ENCODE measurements around the gene CCDC68.
"Not testable (repeated sequence)": the region's sequence is repeated elsewhere in the genome, so short reads cannot be mapped to it uniquely, and the experiment has no call there.

The CCDC68 gene

GRCh38 chr18:54958704-54959625 is at the start of gene CCDC68:
TSS of gene CCDC68 (minus strand) at chr18:54959461. CDS start at chr18:54942791, 16,670 bp downstream.
- DNase-seq, result no peak

GRCh38 chr18:55007602-55008001 is 48.3 kb upstream of the CCDC68 start:
- no peak for DNase-seq

GRCh38 chr18:55003695-55004094 is 44.4 kb upstream of the CCDC68 start:
- DNase-seq, result no peak

GRCh38 chr18:55002261-55002660 is 43.0 kb upstream of the CCDC68 start:
- DNase-seq, result no peak

- DNase-seq, result no peak
Observed at GRCh38 chr18:55001394-55002024, 42.2 kb upstream of the CCDC68 start.

- DNase-seq, result no peak
Observed at GRCh38 chr18:55000529-55000928, 41.3 kb upstream of the CCDC68 start.

GRCh38 chr18:54999016-54999415 is 39.8 kb upstream of the CCDC68 start:
- no peak for DNase-seq

- no peak for DNase-seq
Observed at GRCh38 chr18:54995421-54996143, 36.3 kb upstream of the CCDC68 start.

- no peak for DNase-seq
Observed at GRCh38 chr18:54991981-54992380, 32.7 kb upstream of the CCDC68 start.

- no peak for DNase-seq
Observed at GRCh38 chr18:54984908-54985307, 25.6 kb upstream of the CCDC68 start.

GRCh38 chr18:54983791-54984190 is 24.5 kb upstream of the CCDC68 start:
- DNase-seq, result no peak

GRCh38 chr18:54983041-54983686 is 23.9 kb upstream of the CCDC68 start:
- peak; percentile 15 for DNase-seq

- no peak for DNase-seq
Observed at GRCh38 chr18:54981076-54981475, 21.8 kb upstream of the CCDC68 start.

- no peak for DNase-seq
Observed at GRCh38 chr18:54975598-54975997, 16.3 kb upstream of the CCDC68 start.

GRCh38 chr18:54973046-54973445 is 13.8 kb upstream of the CCDC68 start:
- DNase-seq, result no peak

GRCh38 chr18:54968807-54969206 is 9.5 kb upstream of the CCDC68 start:
- no peak for DNase-seq

- DNase-seq, result not testable (repeated sequence)
Observed at GRCh38 chr18:54968237-54968636, 9.0 kb upstream of the CCDC68 start.

- no peak for DNase-seq
Observed at GRCh38 chr18:54967786-54968185, 8.5 kb upstream of the CCDC68 start.

GRCh38 chr18:54964741-54965140 is 5.5 kb upstream of the CCDC68 start:
- no peak for DNase-seq

- no peak for DNase-seq
Observed at GRCh38 chr18:54962919-54963645, 3.8 kb upstream of the CCDC68 start.

- no peak for DNase-seq
Observed at GRCh38 chr18:54961868-54962267, 2.6 kb upstream of the CCDC68 start.

- DNase-seq, result no peak
Observed at GRCh38 chr18:54961016-54961423, 1.8 kb upstream of the CCDC68 start.

Measured in NCI-H1105 (cell line).